OCI-LY3 (cell line): Measurements from ENCODE around the gene REEP6.

Experiments
- H2AFZ ChIP-seq: fragments of 200-600, 300-600 bp; shearing (Covaris generic); 2 replicates; pipeline ENCODE4 v1.6.0; 2014; ENCODE audit warnings: antibody characterized with exemption, low read depth, low read length
- H3K27ac ChIP-seq: fragments of 200-600, 300-600 bp; sonication (generic); 2 replicates; pipeline ENCODE4 v1.5.1; 2014; ENCODE audit warnings: mild to moderate bottlenecking, low read length, moderate library complexity, mixed read lengths
- H3K27me3 ChIP-seq: fragments of 200-600, 300-600 bp; sonication (generic); 2 replicates; pipeline ENCODE4 v1.6.1; 2014; ENCODE audit warnings: low read depth, low read length, mixed read lengths
- H3K36me3 ChIP-seq: fragments of 200-600, 300-600 bp; sonication (generic); replicated peaks from 2 replicates; pipeline ENCODE3; 2014; ENCODE audit warnings: low read depth, low read length, mixed read lengths
- H3K4me1 ChIP-seq: fragments of 300-600, 200-600 bp; sonication (generic); 2 replicates; pipeline ENCODE4 v1.6.1; 2014; ENCODE audit warnings: low read length, mixed read lengths
- H3K4me2 ChIP-seq: fragments of 200-600, 300-600 bp; sonication (generic); 2 replicates; pipeline ENCODE4 v1.6.1; 2014; ENCODE audit warnings: low read length, mixed read lengths
- H3K4me3 ChIP-seq: fragments of 300-600, 200-600 bp; sonication (generic); 2 replicates; pipeline ENCODE4 v1.5.1; 2014; ENCODE audit warnings: antibody characterized with exemption, mild to moderate bottlenecking, low read length, moderate library complexity
- H3K79me2 ChIP-seq: fragments of 300-600, 200-600 bp; shearing (Covaris generic); 2 replicates; pipeline ENCODE4 v1.6.1; 2014; ENCODE audit warnings: mild to moderate bottlenecking, low read length, mixed read lengths
- H3K9ac ChIP-seq: fragments of 300-600, 200-600 bp; shearing (Covaris generic); 2 replicates; pipeline ENCODE4 v1.6.0; 2014; ENCODE audit warnings: mild to moderate bottlenecking, low read length, moderate library complexity
- H3K9me3 ChIP-seq: fragments of 200-600, 300-600 bp; shearing (Covaris generic); 2 replicates; pipeline ENCODE4 v1.6.1; 2014; ENCODE audit warnings: low read length, mixed read lengths; ENCODE audit not compliant: insufficient read depth
- H4K20me1 ChIP-seq: fragments of 200-600, 300-600 bp; sonication (generic); 2 replicates; pipeline ENCODE4 v1.6.1; 2016; ENCODE audit warnings: low read length, mixed read lengths; ENCODE audit not compliant: insufficient read depth
- CTCF ChIP-seq: fragments of 200-600, 300-600 bp; sonication (generic); IDR thresholded peaks from 2 replicates; pipeline ENCODE4 v1.5.1; 2014; ENCODE audit warnings: antibody characterized with exemption, low read length, low read depth
- EZH2phosphoT487 ChIP-seq: fragments of 200-600 bp; shearing (Covaris generic); IDR thresholded peaks from 2 replicates; pipeline ENCODE4 v1.6.1; 2018; ENCODE audit warnings: antibody characterized with exemption, mixed run types, low read depth

Gene REEP6

GRCh38 chr19:1459479-1459878 lies 31.5 kb upstream of the REEP6 start:
- Histone ChIP-seq H3K27ac (no peak overlapping the region), H3K27me3 (no peaks in the 10 kb centered on the region), H3K79me2 (no peaks in the 10 kb centered on the region), H3K4me1 (peaks cover 7% of the 10 kb centered on the region), H3K4me2 (no peak overlapping the region), H4K20me1 (peaks cover 3% of the 10 kb centered on the region; the same call in 1 of the 2 replicates), H3K9me3 (no peaks in the 10 kb centered on the region), H3K9ac (no peak overlapping the region), H3K4me3 (no peak overlapping the region), H2AFZ (no peak overlapping the region), H3K36me3 (no peaks in the 10 kb centered on the region)
- TF ChIP-seq EZH2phosphoT487 (no peak), CTCF (no peak)

- H4K20me1 ChIP-seq, result peaks cover 3% of the 10 kb centered on the region; the same call in 1 of the 2 replicates
- no peak overlapping the region for H3K4me3 ChIP-seq
- no peak overlapping the region for H3K27ac ChIP-seq
Observed at GRCh38 chr19:1460033-1460995, 30.7 kb upstream of the REEP6 start.

GRCh38 chr19:1461862-1462261 lies 29.1 kb upstream of the REEP6 start:
- no peak overlapping the region for H3K9ac ChIP-seq
- TF ChIP-seq EZH2phosphoT487 (no peak), CTCF (no peak)

More at GRCh38 chr19:1460033-1460995, 30.7 kb upstream of the REEP6 start:
- H3K9me3 ChIP-seq, result no peaks in the 10 kb centered on the region
- no peak overlapping the region for H2AFZ ChIP-seq
- no peaks in the 10 kb centered on the region for H3K27me3 ChIP-seq
- H3K4me2 ChIP-seq, result no peak overlapping the region
- H3K4me1 ChIP-seq, result peaks cover 7% of the 10 kb centered on the region
- H3K9ac ChIP-seq, result no peak overlapping the region
- TF ChIP-seq CTCF, result no peak
- TF ChIP-seq EZH2phosphoT487, result no peak
- no peaks in the 10 kb centered on the region for H3K36me3 ChIP-seq
- no peaks in the 10 kb centered on the region for H3K79me2 ChIP-seq

GRCh38 chr19:1465191-1466016 lies 25.6 kb upstream of the REEP6 start:
- no peak overlapping the region for H3K9ac ChIP-seq
- H3K79me2 ChIP-seq, result no peaks in the 10 kb centered on the region
- H3K4me3 ChIP-seq, result no peak overlapping the region
- no peak overlapping the region for H2AFZ ChIP-seq
- peaks cover 4% of the 10 kb centered on the region for H3K36me3 ChIP-seq
- no peak overlapping the region for H3K27ac ChIP-seq
- H3K4me1 ChIP-seq, result no peaks in the 10 kb centered on the region
- H3K4me2 ChIP-seq, result no peak overlapping the region
- no peaks in the 10 kb centered on the region for H4K20me1 ChIP-seq
- H3K27me3 ChIP-seq, result no peaks in the 10 kb centered on the region
- H3K9me3 ChIP-seq, result no peaks in the 10 kb centered on the region
- TF ChIP-seq EZH2phosphoT487 (no peak), CTCF (no peak)

More at GRCh38 chr19:1461862-1462261, 29.1 kb upstream of the REEP6 start:
- Histone ChIP-seq H2AFZ (no peak overlapping the region), H3K27ac (no peak overlapping the region), H3K9me3 (no peaks in the 10 kb centered on the region), H3K79me2 (no peaks in the 10 kb centered on the region), H3K4me2 (no peak overlapping the region), H3K4me1 (peaks cover 7% of the 10 kb centered on the region), H3K36me3 (peaks cover 4% of the 10 kb centered on the region), H4K20me1 (peaks cover 3% of the 10 kb centered on the region; the same call in 1 of the 2 replicates), H3K4me3 (no peak overlapping the region), H3K27me3 (no peaks in the 10 kb centered on the region)
